Osteocyte (in vitro differentiated cells): ENCODE data around the gene ITGA7. TPM values are rescaled to one million over a fixed set of nuclear protein-coding genes. Genes with fewer than 3 reads are reported as not detected.

ENCODE experiments used
- DNase-seq: peaks from one replicate; pipeline ENCODE4 v3.0.0; 2021; ENCODE audit warnings: mixed read lengths; ENCODE audit not compliant: unreplicated experiment; ENCODE audit errors: extremely low spot score
- H3K27ac Mint-ChIP-seq: one replicate; pipeline ENCODE4 v1.8.0; 2021; ENCODE audit warnings: mild to moderate bottlenecking, mixed read lengths; ENCODE audit not compliant: unreplicated experiment
- H3K27me3 Mint-ChIP-seq: one replicate; pipeline ENCODE4 v1.8.0; 2021; ENCODE audit warnings: mixed read lengths; ENCODE audit not compliant: unreplicated experiment
- H3K36me3 Mint-ChIP-seq: one replicate; pipeline ENCODE4 v1.8.0; 2021; ENCODE audit warnings: mixed read lengths; ENCODE audit not compliant: unreplicated experiment
- H3K4me1 Mint-ChIP-seq: one replicate; pipeline ENCODE4 v1.8.0; 2021; ENCODE audit warnings: mixed read lengths; ENCODE audit not compliant: unreplicated experiment
- H3K4me3 Mint-ChIP-seq: one replicate; pipeline ENCODE4 v1.8.0; 2021; ENCODE audit warnings: mild to moderate bottlenecking, moderate library complexity, mixed read lengths; ENCODE audit not compliant: unreplicated experiment
- H3K9me3 Mint-ChIP-seq: one replicate; pipeline ENCODE4 v1.8.0; 2021; ENCODE audit warnings: mixed read lengths; ENCODE audit not compliant: unreplicated experiment
- total RNA-seq: library from RNA; stranded (reverse); gene quantifications from 2 replicates; pipeline ENCODE4 v1.2.1, GENCODE V29; 2021
- TF ChIP-seq, protein P1 (sequence below): fragments of 200-600 bp; sonication (generic); IDR thresholded peaks from 2 replicates; pipeline ENCODE4 v1.5.0; 2021; ENCODE audit warnings: antibody characterized with exemption, mild to moderate bottlenecking, moderate library complexity

ITGA7 gene
- total RNA-seq, 1 donor from 2014 or later, result 5.7 TPM

DNA sequence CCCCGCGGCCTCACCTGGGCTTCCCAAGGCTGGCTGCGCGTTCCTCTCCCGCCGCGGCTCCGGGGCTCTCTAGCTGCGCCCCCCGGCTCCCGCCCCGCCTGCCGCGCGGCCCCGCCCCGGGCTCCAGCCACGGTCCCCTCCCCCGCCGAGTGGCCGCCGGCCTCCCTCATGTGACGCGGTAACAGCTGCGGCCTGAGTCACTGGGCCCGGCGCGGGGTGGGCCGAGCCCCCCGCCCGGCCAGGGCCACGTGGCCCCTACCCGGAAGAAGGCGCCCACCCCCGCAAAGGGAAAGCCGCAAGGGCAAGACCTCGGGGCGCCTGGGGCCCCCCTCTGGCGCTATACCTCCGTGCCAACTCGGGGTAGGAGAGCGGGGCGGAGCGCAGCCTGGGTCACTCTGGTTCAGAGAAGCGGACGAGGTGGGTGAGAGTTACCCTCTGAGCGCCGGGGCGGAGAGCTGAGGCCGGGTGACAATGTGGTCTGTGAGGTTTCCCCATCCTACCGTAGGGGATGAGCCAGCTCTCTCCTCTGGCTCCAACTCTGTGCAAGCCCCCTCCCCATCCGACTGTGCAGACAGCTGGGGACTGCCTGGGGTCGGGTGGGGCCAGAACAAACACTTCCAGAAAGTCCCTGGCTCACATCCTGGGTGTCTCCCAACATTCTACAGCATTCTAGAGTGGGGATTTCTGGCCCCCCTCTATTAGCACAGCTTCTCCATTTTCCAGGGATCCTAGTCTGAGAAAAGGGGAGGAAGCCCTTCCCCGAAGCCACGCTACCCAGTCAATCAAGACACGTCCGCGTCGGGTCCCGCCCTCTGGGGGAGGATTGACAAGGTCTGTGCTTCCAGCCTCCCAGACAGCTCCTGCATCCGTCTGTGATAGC, 21.5 kb upstream of the ITGA7 start, which contains the start of gene CD63:
Gene CD63 (minus strand): TSS at position 71 of the 880 bp plus-strand sequence. CDS start 668 bp downstream, outside the sequence.
- Mint-ChIP-seq H3K4me3 (peak within 1 kb of the TSS; percentile 87), H3K27ac (peak within 1 kb of the TSS; percentile 98), H3K27me3 (no peaks in the 10 kb centered on the region), H3K4me1 (peaks cover 45% of the 10 kb centered on the region), H3K36me3 (peaks cover 21% of the 10 kb centered on the region), H3K9me3 (no peaks in the 10 kb centered on the region)
- peak; percentile 95 for DNase-seq
- TF ChIP-seq, protein P1, sequence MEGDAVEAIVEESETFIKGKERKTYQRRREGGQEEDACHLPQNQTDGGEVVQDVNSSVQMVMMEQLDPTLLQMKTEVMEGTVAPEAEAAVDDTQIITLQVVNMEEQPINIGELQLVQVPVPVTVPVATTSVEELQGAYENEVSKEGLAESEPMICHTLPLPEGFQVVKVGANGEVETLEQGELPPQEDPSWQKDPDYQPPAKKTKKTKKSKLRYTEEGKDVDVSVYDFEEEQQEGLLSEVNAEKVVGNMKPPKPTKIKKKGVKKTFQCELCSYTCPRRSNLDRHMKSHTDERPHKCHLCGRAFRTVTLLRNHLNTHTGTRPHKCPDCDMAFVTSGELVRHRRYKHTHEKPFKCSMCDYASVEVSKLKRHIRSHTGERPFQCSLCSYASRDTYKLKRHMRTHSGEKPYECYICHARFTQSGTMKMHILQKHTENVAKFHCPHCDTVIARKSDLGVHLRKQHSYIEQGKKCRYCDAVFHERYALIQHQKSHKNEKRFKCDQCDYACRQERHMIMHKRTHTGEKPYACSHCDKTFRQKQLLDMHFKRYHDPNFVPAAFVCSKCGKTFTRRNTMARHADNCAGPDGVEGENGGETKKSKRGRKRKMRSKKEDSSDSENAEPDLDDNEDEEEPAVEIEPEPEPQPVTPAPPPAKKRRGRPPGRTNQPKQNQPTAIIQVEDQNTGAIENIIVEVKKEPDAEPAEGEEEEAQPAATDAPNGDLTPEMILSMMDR, result no peak

DNA sequence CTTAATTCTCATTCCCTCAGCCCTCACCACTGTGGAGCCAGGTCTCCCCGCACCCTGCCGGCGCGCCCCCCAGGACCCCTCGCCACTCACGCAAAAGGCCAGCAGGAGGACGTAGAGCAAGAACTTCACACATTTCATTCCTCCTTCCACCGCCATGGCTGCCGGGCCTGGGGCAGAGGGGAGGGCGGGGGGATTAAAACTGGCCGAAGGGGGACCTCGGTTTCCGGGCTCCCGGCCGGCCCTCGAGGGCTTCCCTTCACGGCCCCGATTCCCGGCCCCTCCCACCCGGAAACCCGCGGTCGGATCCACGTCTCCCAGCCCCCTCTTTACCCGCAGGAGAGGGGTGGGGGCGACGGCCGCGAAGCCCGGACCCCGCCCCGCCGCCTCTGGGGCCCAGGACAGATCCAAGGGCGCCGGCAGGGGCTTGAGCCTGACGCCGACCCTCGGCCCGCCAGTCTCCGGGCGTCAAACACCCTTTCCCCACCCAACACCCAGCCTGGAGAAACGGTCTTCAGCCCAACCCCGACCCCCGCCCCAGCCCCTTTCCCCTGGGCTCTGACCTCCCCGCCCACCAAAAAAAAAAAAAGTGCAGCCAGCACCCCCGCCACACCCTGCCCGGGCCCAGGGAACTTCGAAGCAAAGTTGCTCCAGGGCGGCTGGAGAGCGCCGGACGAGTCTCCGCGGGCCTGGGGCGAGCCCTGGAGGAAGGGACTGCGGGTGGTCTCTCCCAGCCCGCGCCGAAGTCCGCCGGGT, 20.7 kb upstream of the ITGA7 start:
- peak overlapping the region; percentile 87 for H3K27ac Mint-ChIP-seq
- no peak for DNase-seq
- H3K4me1 Mint-ChIP-seq, result peaks cover 47% of the 10 kb centered on the region
- peak overlapping the region; percentile 87 for H3K4me3 Mint-ChIP-seq
- no peaks in the 10 kb centered on the region for H3K27me3 Mint-ChIP-seq
- peaks cover 25% of the 10 kb centered on the region for H3K36me3 Mint-ChIP-seq
- TF ChIP-seq, protein P1, result no peak
- H3K9me3 Mint-ChIP-seq, result no peaks in the 10 kb centered on the region

DNA sequence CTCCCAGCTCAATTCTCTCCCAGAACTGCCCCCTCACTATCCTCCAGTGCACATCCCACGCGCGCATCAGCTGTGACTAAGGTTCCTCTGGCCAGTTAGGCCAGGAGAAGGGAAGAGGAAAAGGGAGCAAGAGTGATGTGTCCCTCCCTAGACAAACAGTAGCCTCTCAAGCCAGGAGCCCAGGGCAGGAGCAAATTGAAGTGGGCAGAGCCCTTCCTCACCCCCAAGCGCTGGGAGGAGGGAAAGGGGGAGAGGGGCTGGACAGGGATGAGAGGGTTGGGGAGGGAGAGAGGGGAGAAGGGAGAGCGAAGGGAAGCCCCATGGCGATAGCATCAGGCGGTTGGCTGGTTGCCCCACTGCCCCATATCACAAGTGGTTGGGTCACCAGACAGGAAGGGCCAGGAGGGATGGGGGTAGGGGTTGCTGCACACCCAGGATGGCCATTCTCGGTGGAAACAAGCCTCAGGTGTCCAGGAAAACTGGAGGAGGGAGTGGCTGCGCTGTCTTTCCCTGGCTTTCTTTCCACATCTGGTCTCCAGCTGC, 20.0 kb upstream of the ITGA7 start:
- Mint-ChIP-seq H3K4me3 (peak overlapping the region; percentile 87), H3K27ac (peak overlapping the region; percentile 87), H3K9me3 (no peaks in the 10 kb centered on the region), H3K36me3 (peaks cover 25% of the 10 kb centered on the region), H3K27me3 (no peaks in the 10 kb centered on the region), H3K4me1 (peaks cover 47% of the 10 kb centered on the region)
- TF ChIP-seq, protein P1, result no peak
- no peak for DNase-seq

DNA sequence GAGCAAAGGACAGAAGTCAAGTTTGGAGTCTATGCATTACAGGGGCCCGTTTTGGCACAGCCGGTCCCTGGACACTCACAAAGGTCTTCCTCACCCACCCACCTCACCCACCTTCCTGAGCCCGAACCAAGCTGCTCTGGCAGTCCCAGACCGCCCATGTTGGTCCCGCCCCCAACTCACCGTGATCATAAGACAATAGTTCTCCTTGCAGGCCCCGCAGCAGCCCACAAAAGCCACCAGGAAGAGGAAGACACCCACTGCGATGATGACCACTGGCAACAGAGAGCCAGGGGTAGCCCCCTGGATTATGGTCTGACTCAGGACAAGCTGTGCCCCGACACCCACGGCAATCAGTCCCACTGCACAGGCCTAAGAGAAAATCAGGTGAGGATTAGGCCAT, 19.3 kb upstream of the ITGA7 start:
- TF ChIP-seq, protein P1, result no peak
- peaks cover 25% of the 10 kb centered on the region for H3K36me3 Mint-ChIP-seq
- H3K27ac Mint-ChIP-seq, result peak overlapping the region; percentile 87
- no peaks in the 10 kb centered on the region for H3K27me3 Mint-ChIP-seq
- H3K4me1 Mint-ChIP-seq, result peaks cover 47% of the 10 kb centered on the region
- no peaks in the 10 kb centered on the region for H3K9me3 Mint-ChIP-seq
- no peak for DNase-seq
- H3K4me3 Mint-ChIP-seq, result peak overlapping the region; percentile 87

DNA sequence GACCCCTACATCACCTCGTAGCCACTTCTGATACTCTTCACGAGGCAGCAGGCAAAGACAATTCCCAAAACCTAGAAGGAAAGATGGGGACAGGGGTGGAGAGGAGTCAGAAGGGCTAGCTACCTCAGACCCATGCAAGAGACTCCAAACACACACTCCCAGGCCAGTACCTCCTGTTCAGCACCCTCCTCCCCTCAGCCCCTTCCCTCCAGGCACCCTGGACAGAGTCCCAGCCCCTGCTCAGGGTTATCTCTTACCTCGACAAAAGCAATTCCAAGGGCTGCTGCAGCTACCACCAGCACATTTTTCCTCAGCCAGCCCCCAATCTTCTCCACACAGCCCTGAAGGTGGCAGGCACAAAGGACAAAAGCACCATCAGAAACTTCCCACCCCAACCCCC, 17.9 kb upstream of the ITGA7 start:
- Mint-ChIP-seq H3K4me3 (peak overlapping the region; percentile 87), H3K27me3 (no peaks in the 10 kb centered on the region)

More for the DNA sequence above, 17.9 kb upstream of the ITGA7 start:
- no peak for DNase-seq
- TF ChIP-seq, protein P1, result no peak
- Mint-ChIP-seq H3K9me3 (no peaks in the 10 kb centered on the region), H3K36me3 (peaks cover 25% of the 10 kb centered on the region), H3K27ac (no peak overlapping the region), H3K4me1 (peaks cover 53% of the 10 kb centered on the region)
